Liver (tissue), 9 donors: ENCODE data around the gene PPM1M. TPM values are rescaled to one million over a fixed set of nuclear protein-coding genes. Genes with fewer than 3 reads are reported as not detected.

Experiments
- DNase-seq: peaks from one replicate; pipeline ENCODE4 v3.0.0-alpha.2; 2017; ENCODE audit warnings: low spot score
- H3K27ac ChIP-seq, 2 donors: one replicate each; pipeline ENCODE4 v1.7.0; 2013; ENCODE audit warnings: inconsistent platforms in 2 of 2, low read length in 2 of 2, control low read depth in 1 of 2, low read depth in 1 of 2, mild to moderate bottlenecking in 1 of 2
- H3K27me3 ChIP-seq, 4 donors: one replicate each; pipeline versions ENCODE4 v1.6.1 to v1.7.0; 2013; ENCODE audit warnings: low read length in 3 of 4, inconsistent platforms in 1 of 4, mild to moderate bottlenecking in 1 of 4, moderate library complexity in 1 of 4; ENCODE audit not compliant: control insufficient read depth in 4 of 4, insufficient read depth in 4 of 4
- H3K36me3 ChIP-seq, 4 donors: one replicate each; pipeline versions ENCODE4 v1.6.1 to v1.7.0; 2013; ENCODE audit warnings: low read length in 3 of 4, mild to moderate bottlenecking in 3 of 4, low read depth in 1 of 4, moderate library complexity in 1 of 4; ENCODE audit not compliant: control insufficient read depth in 4 of 4, insufficient read depth in 3 of 4
- H3K4me1 ChIP-seq, 4 donors: one replicate each; pipeline versions ENCODE4 v1.6.1 to v1.7.0; 2013; ENCODE audit warnings: low read length in 3 of 4, mild to moderate bottlenecking in 3 of 4, moderate library complexity in 1 of 4; ENCODE audit not compliant: control insufficient read depth in 4 of 4, insufficient read depth in 4 of 4
- H3K4me3 ChIP-seq, 3 donors: one replicate each; pipeline versions ENCODE4 v1.6.1 to v1.7.0; 2013; ENCODE audit warnings: low read length in 3 of 3, control low read depth in 1 of 3, low read depth in 1 of 3, mild to moderate bottlenecking in 1 of 3
- H3K9ac ChIP-seq, 2 donors: one replicate each; pipeline ENCODE4 v1.7.0; 2013; ENCODE audit warnings: low read length in 2 of 2, mild to moderate bottlenecking in 2 of 2, moderate library complexity in 2 of 2, control low read depth in 1 of 2, low read depth in 1 of 2
- H3K9me3 ChIP-seq, 4 donors: one replicate each; pipeline versions ENCODE4 v1.6.1 to v1.7.0; 2013; ENCODE audit warnings: low read length in 3 of 4; ENCODE audit not compliant: control insufficient read depth in 4 of 4
- ATF3 ChIP-seq: IDR thresholded peaks from 2 replicates; pipeline ENCODE4 v1.6.1; 2016; ENCODE audit warnings: antibody characterized with exemption
- CTCF ChIP-seq: fragments of 150-350 bp; IDR thresholded peaks from 2 replicates; pipeline ENCODE4 v1.5.1; 2017; ENCODE audit warnings: improper control_type of control experiment, low read depth, low read length; ENCODE audit not compliant: missing input control
- EGR1 ChIP-seq, 2 donors: IDR thresholded peaks; 2 replicates each; pipeline ENCODE4 v1.6.1; 2016 to 2018; ENCODE audit warnings: antibody characterized with exemption in 2 of 2, low read depth in 2 of 2
- FOXA1 ChIP-seq: IDR thresholded peaks from 2 replicates; pipeline ENCODE4 v1.6.1; 2016; ENCODE audit warnings: antibody characterized with exemption
- FOXA2 ChIP-seq: IDR thresholded peaks from 2 replicates; pipeline ENCODE4 v1.6.1; 2016; ENCODE audit warnings: antibody characterized with exemption
- GABPA ChIP-seq, 2 donors: IDR thresholded peaks in 1 of 2; conservative IDR thresholded peaks in 1 of 2; 2 replicates each; pipeline ENCODE4 v1.6.1; 2016; ENCODE audit warnings: antibody characterized with exemption in 2 of 2, mild to moderate bottlenecking in 1 of 2, moderate library complexity in 1 of 2
- HNF4A ChIP-seq, 2 donors: conservative IDR thresholded peaks; 2 replicates each; pipeline ENCODE4 v1.6.1; 2016; ENCODE audit warnings: antibody characterized with exemption in 2 of 2, mild to moderate bottlenecking in 2 of 2
- HNF4G ChIP-seq: IDR thresholded peaks from 2 replicates; pipeline ENCODE4 v1.6.1; 2016; ENCODE audit warnings: antibody characterized with exemption
- JUND ChIP-seq, 2 donors: IDR thresholded peaks; 2 replicates each; pipeline ENCODE4 v1.6.1; 2016; ENCODE audit warnings: antibody characterized with exemption in 2 of 2
- NR2F2 ChIP-seq: IDR thresholded peaks from 2 replicates; pipeline ENCODE4 v1.6.1; 2016; ENCODE audit warnings: antibody characterized with exemption
- RAD21 ChIP-seq, 2 donors: IDR thresholded peaks; 2 replicates each; pipeline ENCODE4 v1.6.1; 2016; ENCODE audit warnings: antibody characterized with exemption in 2 of 2, mild to moderate bottlenecking in 2 of 2
- REST ChIP-seq: IDR thresholded peaks from 2 replicates; pipeline ENCODE4 v1.6.1; 2016; ENCODE audit warnings: antibody characterized with exemption, mild to moderate bottlenecking
- RXRA ChIP-seq, 2 donors: IDR thresholded peaks; 2 replicates each; pipeline ENCODE4 v1.6.1; 2017 to 2018; ENCODE audit warnings: antibody characterized with exemption in 2 of 2, mild to moderate bottlenecking in 1 of 2
- SP1 ChIP-seq: IDR thresholded peaks from 2 replicates; pipeline ENCODE4 v1.6.1; 2018; ENCODE audit warnings: antibody characterized with exemption, mild to moderate bottlenecking
- TAF1 ChIP-seq: conservative IDR thresholded peaks from 2 replicates; pipeline ENCODE4 v1.6.1; 2016; ENCODE audit warnings: antibody characterized with exemption, mild to moderate bottlenecking
- YY1 ChIP-seq: IDR thresholded peaks from 2 replicates; pipeline ENCODE4 v1.6.1; 2016; ENCODE audit warnings: antibody characterized with exemption, mild to moderate bottlenecking
- WGBS: extraction: QIAGEN DNeasy Blood & Tissue Kit; methylation state at CpG from one replicate; pipeline ENCODE4 v1.1.7; 2013; 5-methylcytosine and 5-hydroxymethylcytosine counted together
- polyA plus RNA-seq, 2 donors: library from polyadenylated mRNA; stranded (reverse) in 1 of 2; unstranded in 1 of 2; fragments of 200-250 nt in 1 of 2; fragments of >200 nt in 1 of 2; fragmentation: Nextera tagmentation in 1 of 2; extraction: Ambion mirVana in 1 of 2; gene quantifications; one replicate each; pipeline versions ENCODE4 v1.2.1 to v1.2.3, GENCODE V29; 2013 to 2015
- total RNA-seq, 2 donors: library from RNA; depleted of rRNA; stranded (reverse); fragments of >200 nt; gene quantifications; one replicate each; pipeline ENCODE4 v1.2.3, GENCODE V29; 2014
- TF ChIP-seq, protein P1 (sequence below): IDR thresholded peaks from 2 replicates; pipeline ENCODE4 v1.6.1; 2016; ENCODE audit warnings: antibody characterized with exemption
- TF ChIP-seq, protein P2 (sequence below): IDR thresholded peaks from 2 replicates; pipeline ENCODE4 v1.6.1; 2016; ENCODE audit warnings: antibody characterized with exemption
- donor health status: healthy.
- donor health status: healthy.
- donor health status: healthy.
- donor health status: healthy.
- donor health status: healthy.

PPM1M gene
- total and polyA plus RNA-seq, 4 donors, result 2.8 to 5.5 (median 4.6) TPM

DNA sequence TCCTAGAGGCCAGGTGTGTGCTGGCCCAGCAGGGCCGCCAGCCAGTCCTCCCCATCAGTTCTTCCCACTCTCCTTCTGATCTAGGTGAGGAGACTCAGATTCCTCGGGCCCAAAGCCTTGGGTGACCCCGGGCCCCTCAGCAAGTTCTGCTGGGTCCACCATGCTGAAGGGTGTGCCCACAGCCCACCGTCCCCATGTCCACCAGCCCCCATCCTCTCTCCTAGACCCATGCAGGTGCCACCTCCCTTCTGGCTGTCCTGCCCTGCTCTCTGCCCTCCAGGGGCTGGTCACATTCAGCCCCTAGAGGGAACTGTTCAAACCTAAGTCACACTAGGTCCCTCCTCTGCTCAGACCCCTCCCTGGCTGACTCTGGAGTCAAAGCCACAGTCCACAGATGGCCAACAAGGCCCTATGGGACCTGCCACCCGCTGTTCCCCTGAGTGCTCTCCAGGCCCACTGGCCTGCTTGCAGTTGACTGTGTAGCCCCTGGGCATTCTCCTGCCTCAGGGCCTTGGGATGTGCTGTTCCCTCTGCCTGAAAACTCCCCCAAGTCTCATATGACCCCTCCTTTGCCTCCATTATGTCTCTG, 19.2 kb upstream of the PPM1M start (continued):
- no peak for TF ChIP-seq CTCF
- no peak for TF ChIP-seq YY1
- no peak for TF ChIP-seq RXRA (IDR thresholded peaks at IDR 0.05)
- no peak for TF ChIP-seq SP1
- no peak for TF ChIP-seq NR2F2
- TF ChIP-seq, protein P1, sequence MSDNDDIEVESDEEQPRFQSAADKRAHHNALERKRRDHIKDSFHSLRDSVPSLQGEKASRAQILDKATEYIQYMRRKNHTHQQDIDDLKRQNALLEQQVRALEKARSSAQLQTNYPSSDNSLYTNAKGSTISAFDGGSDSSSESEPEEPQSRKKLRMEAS, result no peak
- TF ChIP-seq FOXA1, result no peak

DNA sequence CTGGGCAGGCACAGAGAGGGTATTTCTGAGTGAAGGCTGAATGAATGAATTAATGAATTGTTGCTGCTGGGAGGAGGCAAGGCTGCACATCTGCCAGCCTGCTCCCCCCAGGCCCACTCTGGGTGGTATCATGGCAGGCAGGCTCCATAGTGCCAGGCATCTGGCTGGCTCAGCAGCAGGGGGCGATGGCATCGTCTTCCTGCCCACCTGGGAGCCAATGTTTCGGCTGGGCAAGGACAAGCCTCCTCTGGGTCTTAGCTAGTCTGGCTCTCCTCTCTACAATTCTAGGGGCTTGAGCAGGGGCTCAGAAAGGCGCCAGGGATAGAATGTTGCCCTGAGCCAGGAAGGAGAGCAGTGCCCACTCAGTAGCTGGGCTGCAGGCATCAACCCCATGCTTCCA, 18.4 kb upstream of the PPM1M start:
- no peaks in the 10 kb centered on the region for H3K9me3 ChIP-seq
- DNase-seq, result no peak
- no peak overlapping the region for H3K27ac ChIP-seq
- H3K4me3 ChIP-seq, result no peak overlapping the region
- no peak overlapping the region for H3K9ac ChIP-seq
- H3K27me3 ChIP-seq, result no peaks in the 10 kb centered on the region
- H3K4me1 ChIP-seq, result peaks cover 2 to 8% (median 5%) of the 10 kb centered on the region in 4 donors
- WGBS, result 96% methylated on average over 4 of the region's 4 CpGs
- peaks cover 4 to 35% (median 12%) of the 10 kb centered on the region in 4 donors for H3K36me3 ChIP-seq
- TF ChIP-seq FOXA1 (no peak), CTCF (no peak), JUND (IDR thresholded peaks at IDR 0.05) (no peak), RAD21 (IDR thresholded peaks at IDR 0.05) (no peak), HNF4G (no peak), ATF3 (no peak), HNF4A (conservative IDR thresholded peaks at IDR 0.05) (no peak), SP1 (no peak), YY1 (no peak), TAF1 (no peak), REST (no peak), GABPA (IDR thresholded peaks at IDR 0.05 in 1 of 2, conservative IDR thresholded peaks at IDR 0.05 in 1 of 2) (no peak), NR2F2 (no peak), FOXA2 (no peak), RXRA (IDR thresholded peaks at IDR 0.05) (no peak), EGR1 (IDR thresholded peaks at IDR 0.05; ENCODE audit: low read depth in 2 of 2) (no peak)
- TF ChIP-seq, protein P2, sequence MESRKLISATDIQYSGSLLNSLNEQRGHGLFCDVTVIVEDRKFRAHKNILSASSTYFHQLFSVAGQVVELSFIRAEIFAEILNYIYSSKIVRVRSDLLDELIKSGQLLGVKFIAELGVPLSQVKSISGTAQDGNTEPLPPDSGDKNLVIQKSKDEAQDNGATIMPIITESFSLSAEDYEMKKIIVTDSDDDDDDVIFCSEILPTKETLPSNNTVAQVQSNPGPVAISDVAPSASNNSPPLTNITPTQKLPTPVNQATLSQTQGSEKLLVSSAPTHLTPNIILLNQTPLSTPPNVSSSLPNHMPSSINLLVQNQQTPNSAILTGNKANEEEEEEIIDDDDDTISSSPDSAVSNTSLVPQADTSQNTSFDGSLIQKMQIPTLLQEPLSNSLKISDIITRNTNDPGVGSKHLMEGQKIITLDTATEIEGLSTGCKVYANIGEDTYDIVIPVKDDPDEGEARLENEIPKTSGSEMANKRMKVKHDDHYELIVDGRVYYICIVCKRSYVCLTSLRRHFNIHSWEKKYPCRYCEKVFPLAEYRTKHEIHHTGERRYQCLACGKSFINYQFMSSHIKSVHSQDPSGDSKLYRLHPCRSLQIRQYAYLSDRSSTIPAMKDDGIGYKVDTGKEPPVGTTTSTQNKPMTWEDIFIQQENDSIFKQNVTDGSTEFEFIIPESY, result no peak
- TF ChIP-seq, protein P1, result no peak
